ENCODE data around the gene MAN1C1. TPM values are rescaled to one million over a fixed set of nuclear protein-coding genes. Genes with fewer than 3 reads are reported as not detected.
A peak's percentile ranks its signal among the peaks of the same experiment; 100 is the strongest.

MAN1C1 gene
- total RNA-seq, 4 donors from 2014 or later, result 28.1 to 60.4 (median 32.7) TPM

DNA sequence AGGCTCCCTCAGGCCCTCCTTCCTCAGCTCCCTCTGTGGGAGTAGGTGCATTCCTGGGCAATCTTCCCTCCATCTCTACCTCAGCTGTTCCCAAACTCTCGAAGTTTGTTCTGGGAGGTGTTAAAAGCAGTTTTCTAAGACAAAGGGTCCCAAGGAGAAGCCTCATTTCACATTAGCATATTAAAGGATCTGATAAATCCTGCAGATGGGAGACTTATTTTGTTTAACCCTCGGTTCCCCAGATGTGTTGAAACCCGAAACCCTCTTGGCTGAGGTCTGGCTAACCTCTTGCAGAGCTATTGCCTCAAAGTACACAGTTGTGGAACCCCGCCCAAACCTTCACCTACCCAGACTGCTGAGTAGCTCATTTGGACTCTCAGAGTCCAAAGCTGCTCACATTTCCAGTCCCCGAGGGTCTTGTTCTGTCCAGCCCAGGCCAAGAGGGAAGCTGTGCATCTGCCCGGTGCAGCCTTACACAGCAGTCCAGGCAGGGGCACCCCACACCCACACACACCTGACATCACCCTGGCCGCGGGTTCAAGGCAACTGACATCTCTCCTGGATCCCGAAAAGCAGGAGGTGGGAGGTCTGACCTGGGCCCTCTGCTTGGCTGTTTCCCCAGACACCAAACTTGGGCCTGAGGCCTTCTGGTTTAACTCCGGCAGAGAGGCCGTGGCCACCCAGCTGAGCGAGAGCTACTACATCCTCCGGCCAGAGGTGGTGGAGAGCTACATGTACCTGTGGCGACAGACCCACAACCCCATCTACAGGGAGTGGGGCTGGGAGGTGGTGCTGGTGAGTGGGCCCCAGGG lies 163.9 kb downstream of the MAN1C1 start:
- no peak for DNase-seq
- WGBS, 2 donors, result 85 to 87% methylated on average over 9 to 13 of the region's 14 CpGs
- H3K4me3 ChIP-seq (replicated peaks in 1 of 3), result no peak overlapping the region
- H3K27me3 ChIP-seq, result no peaks in the 10 kb centered on the region
- H3K4me1 ChIP-seq, result no peaks in the 10 kb centered on the region
- no peak overlapping the region for H3K27ac ChIP-seq
- H3K36me3 ChIP-seq, result peaks cover 0 to 6% of the 10 kb centered on the region in 2 donors
- intact Hi-C loops (cut with DNase I), result no loop called here
- no peaks in the 10 kb centered on the region for H3K9me3 ChIP-seq
- no peak for TF ChIP-seq CTCF (IDR thresholded peaks at IDR 0.05)
- no peak for TF ChIP-seq POLR2A (IDR thresholded peaks at IDR 0.05)

GRCh38 chr1:25781130-25781433 lies 164.5 kb downstream of the MAN1C1 start:
- H3K36me3 ChIP-seq, result peaks cover 0 to 6% of the 10 kb centered on the region in 2 donors
- no peak overlapping the region for H3K4me3 ChIP-seq (replicated peaks in 1 of 3)
- WGBS, 2 donors, result 78 to 94% methylated on average over 3 of the region's 3 CpGs
- no peaks in the 10 kb centered on the region for H3K4me1 ChIP-seq
- TF ChIP-seq CTCF (IDR thresholded peaks at IDR 0.05) (no peak), POLR2A (IDR thresholded peaks at IDR 0.05) (no peak)
- DNase-seq, result no peak
- intact Hi-C loops (cut with DNase I), result no loop called here
- no peaks in the 10 kb centered on the region for H3K9me3 ChIP-seq
- H3K27ac ChIP-seq, result peak overlapping the region in 1 of 3 donors; percentile 26
- no peaks in the 10 kb centered on the region for H3K27me3 ChIP-seq

DNA sequence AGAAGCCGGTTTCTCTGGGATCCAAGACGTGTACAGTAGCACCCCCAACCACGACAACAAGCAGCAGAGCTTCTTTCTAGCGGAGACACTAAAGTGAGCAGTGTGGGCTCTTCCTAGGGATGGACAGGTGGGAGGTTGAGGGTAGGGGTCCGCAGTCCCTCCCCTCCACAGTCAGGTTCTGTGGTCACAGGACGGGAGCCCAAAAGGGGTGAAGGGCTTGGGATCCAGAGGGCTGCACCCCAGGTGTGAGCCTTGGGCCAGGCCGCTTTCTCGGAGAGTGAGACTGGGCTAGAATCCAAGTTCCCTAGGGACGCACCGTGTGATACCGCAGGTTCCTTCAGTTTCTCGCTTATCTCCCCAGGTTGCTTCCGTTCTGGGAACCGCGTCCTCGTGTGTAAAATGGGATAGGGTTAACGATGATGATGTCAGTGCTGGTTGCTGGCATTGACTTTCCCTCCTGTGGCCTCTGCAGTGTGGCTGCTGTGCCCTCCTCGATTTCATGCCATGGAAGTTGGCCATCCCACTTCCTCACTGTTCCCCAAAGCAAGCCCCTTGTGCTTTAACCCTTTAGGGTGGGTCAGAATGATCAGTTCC lies 166.1 kb downstream of the MAN1C1 start:
- no peaks in the 10 kb centered on the region for H3K27me3 ChIP-seq
- H3K36me3 ChIP-seq, result peaks cover 0 to 11% of the 10 kb centered on the region in 2 donors
- 83% methylated on average over 16 of the region's 18 CpGs for WGBS, 2 donors
- H3K4me3 ChIP-seq (replicated peaks in 1 of 3), result no peak overlapping the region
- intact Hi-C loops (cut with DNase I), result no loop called here
- TF ChIP-seq POLR2A (IDR thresholded peaks at IDR 0.05) (no peak), CTCF (IDR thresholded peaks at IDR 0.05) (no peak)
- no peaks in the 10 kb centered on the region for H3K9me3 ChIP-seq
- no peak overlapping the region for H3K27ac ChIP-seq
- no peaks in the 10 kb centered on the region for H3K4me1 ChIP-seq
- DNase-seq, result no peak

GRCh38 chr1:25784575-25785051 lies 168.0 kb downstream of the MAN1C1 start:
- Histone ChIP-seq H3K27ac (no peak overlapping the region), H3K36me3 (peaks cover 0 to 5% of the 10 kb centered on the region in 2 donors), H3K4me3 (replicated peaks in 1 of 3) (no peak overlapping the region), H3K27me3 (no peaks in the 10 kb centered on the region), H3K9me3 (no peaks in the 10 kb centered on the region), H3K4me1 (no peaks in the 10 kb centered on the region)
- no peak for DNase-seq
- WGBS, 2 donors, result 81 to 85% methylated on average over 9 of the region's 9 CpGs
- intact Hi-C loops (cut with DNase I), result no loop called here
- no peak for TF ChIP-seq POLR2A (IDR thresholded peaks at IDR 0.05)
- no peak for TF ChIP-seq CTCF (IDR thresholded peaks at IDR 0.05)
